Activated naive CD4-positive, alpha-beta T cell treated with anti-CD3 and anti-CD28 coated beads, Interleukin-2, amount 50 U/mL, for 72 hours (primary cell): ENCODE data around the gene LIN7B. TPM values are rescaled to one million over a fixed set of nuclear protein-coding genes. Genes with fewer than 3 reads are reported as not detected.
"Not testable (repeated sequence)": the region's sequence is repeated elsewhere in the genome, so short reads cannot be mapped to it uniquely, and the experiment has no call there.

ENCODE experiments used
- ATAC-seq, 2 donors: fragments of 150-1000 bp; cut with Tn5 transposase; 2 replicates each; pipeline ENCODE4 v1.10.0; 2021; ENCODE audit warnings: mild to moderate bottlenecking in 2 of 2, moderate library complexity in 2 of 2
- DNase-seq, 2 donors: peaks; one replicate each; pipeline ENCODE4 v3.0.0; 2021 to 2022; ENCODE audit warnings: low spot score in 2 of 2
- H3K27ac Mint-ChIP-seq, 2 donors: one replicate each; pipeline ENCODE4 v1.8.0; 2022; ENCODE audit warnings: mild to moderate bottlenecking in 2 of 2, mixed read lengths in 2 of 2
- H3K36me3 Mint-ChIP-seq, 2 donors: one replicate each; pipeline ENCODE4 v1.8.0; 2022; ENCODE audit warnings: mixed read lengths in 2 of 2
- H3K9me3 Mint-ChIP-seq, 2 donors: one replicate each; pipeline ENCODE4 v1.8.0; 2022; ENCODE audit warnings: mixed read lengths in 2 of 2
- total RNA-seq, 2 donors: library from RNA; stranded (reverse); gene quantifications; one replicate each; pipeline ENCODE4 v1.2.3, GENCODE V29; 2022

Gene LIN7B
- total RNA-seq, 2 donors from 2014 or later, result 1.9 to 12.4 TPM

GRCh38 chr19:49127225-49127624 is 13.1 kb downstream of the LIN7B start:
- not testable (repeated sequence) for DNase-seq, H3K27ac Mint-ChIP-seq, H3K36me3 Mint-ChIP-seq, H3K9me3 Mint-ChIP-seq, ATAC-seq

GRCh38 chr19:49127674-49128544 is 13.7 kb downstream of the LIN7B start:
- Mint-ChIP-seq H3K36me3 (peaks cover 0 to 7% of the 10 kb centered on the region in 2 donors), H3K27ac (peak overlapping the region; percentile 35 to 92), H3K9me3 (peaks cover 0 to 7% of the 10 kb centered on the region in 2 donors)
- DNase-seq, result peak; percentile 95 to 97
- ATAC-seq, result peak; percentile 94 to 96

GRCh38 chr19:49128545-49129237 is 14.5 kb downstream of the LIN7B start:
- H3K27ac Mint-ChIP-seq, result peak overlapping the region in 1 of 2 donors; percentile 35
- H3K9me3 Mint-ChIP-seq, result peaks cover 0 to 7% of the 10 kb centered on the region in 2 donors
- peaks cover 0 to 7% of the 10 kb centered on the region in 2 donors for H3K36me3 Mint-ChIP-seq
- DNase-seq (no peak), ATAC-seq (no peak)

GRCh38 chr19:49129238-49129583 is 15.0 kb downstream of the LIN7B start:
- DNase-seq (no peak), ATAC-seq (no peak)
- H3K9me3 Mint-ChIP-seq, result peaks cover 0 to 7% of the 10 kb centered on the region in 2 donors
- H3K36me3 Mint-ChIP-seq, result peaks cover 0 to 7% of the 10 kb centered on the region in 2 donors
- H3K27ac Mint-ChIP-seq, result no peak overlapping the region

- DNase-seq, result no peak
- H3K9me3 Mint-ChIP-seq, result peaks cover 0 to 7% of the 10 kb centered on the region in 2 donors
- peaks cover 0 to 16% of the 10 kb centered on the region in 2 donors for H3K36me3 Mint-ChIP-seq
- H3K27ac Mint-ChIP-seq, result no peak overlapping the region
- ATAC-seq, result no peak
Measured at GRCh38 chr19:49130325-49130724, 16.2 kb downstream of the LIN7B start.

GRCh38 chr19:49132974-49133609 is 18.9 kb downstream of the LIN7B start:
- Mint-ChIP-seq H3K27ac (no peak overlapping the region), H3K36me3 (peaks cover 0 to 12% of the 10 kb centered on the region in 2 donors), H3K9me3 (peaks cover 0 to 7% of the 10 kb centered on the region in 2 donors)
- DNase-seq (no peak), ATAC-seq (peak; percentile 3 to 53)

- Mint-ChIP-seq H3K9me3 (peaks cover 0 to 3% of the 10 kb centered on the region in 2 donors), H3K27ac (no peak overlapping the region), H3K36me3 (peaks cover 0 to 9% of the 10 kb centered on the region in 2 donors)
- ATAC-seq (peak; percentile 56 to 78), DNase-seq (peak in 1 of 2 donors; percentile 71)
Measured at GRCh38 chr19:49133621-49134454, 19.7 kb downstream of the LIN7B start.

- no peak overlapping the region for H3K27ac Mint-ChIP-seq
- ATAC-seq, result no peak
- no peaks in the 10 kb centered on the region for H3K9me3 Mint-ChIP-seq
- no peak for DNase-seq
- peaks cover 0 to 9% of the 10 kb centered on the region in 2 donors for H3K36me3 Mint-ChIP-seq
Measured at GRCh38 chr19:49135686-49136085, 21.5 kb downstream of the LIN7B start.

GRCh38 chr19:49136771-49137171 is 22.6 kb downstream of the LIN7B start:
- Mint-ChIP-seq H3K9me3 (no peaks in the 10 kb centered on the region), H3K36me3 (peaks cover 0 to 9% of the 10 kb centered on the region in 2 donors), H3K27ac (no peak overlapping the region)
- DNase-seq (no peak), ATAC-seq (no peak)

GRCh38 chr19:49140951-49141350 is 26.8 kb downstream of the LIN7B start:
- Mint-ChIP-seq H3K9me3 (no peaks in the 10 kb centered on the region), H3K27ac (no peak overlapping the region), H3K36me3 (no peaks in the 10 kb centered on the region)
- no peak for DNase-seq
- ATAC-seq, result no peak

- H3K36me3 Mint-ChIP-seq, result no peaks in the 10 kb centered on the region
- H3K9me3 Mint-ChIP-seq, result no peaks in the 10 kb centered on the region
Measured at GRCh38 chr19:49141352-49141751, 27.2 kb downstream of the LIN7B start.

GRCh38 chr19:49142866-49143335 is 28.7 kb downstream of the LIN7B start:
- Mint-ChIP-seq H3K27ac (no peak overlapping the region), H3K9me3 (no peaks in the 10 kb centered on the region), H3K36me3 (no peaks in the 10 kb centered on the region)
- DNase-seq, result peak in 1 of 2 donors; percentile 78
- peak; percentile 91 to 96 for ATAC-seq

More at GRCh38 chr19:49141352-49141751, 27.2 kb downstream of the LIN7B start:
- DNase-seq, result no peak
- no peak for ATAC-seq
- H3K27ac Mint-ChIP-seq, result no peak overlapping the region

- DNase-seq (peak; percentile 73 to 91), ATAC-seq (peak; percentile 50 to 74)
- no peaks in the 10 kb centered on the region for H3K9me3 Mint-ChIP-seq
- H3K36me3 Mint-ChIP-seq, result peaks cover 0 to 5% of the 10 kb centered on the region in 2 donors
- peak overlapping the region in 1 of 2 donors; percentile 2 for H3K27ac Mint-ChIP-seq
Measured at GRCh38 chr19:49145573-49146407, 31.6 kb downstream of the LIN7B start.

GRCh38 chr19:49146408-49146770 is 32.2 kb downstream of the LIN7B start:
- ATAC-seq, H3K36me3 Mint-ChIP-seq, DNase-seq, H3K9me3 Mint-ChIP-seq, H3K27ac Mint-ChIP-seq: not testable (repeated sequence)

GRCh38 chr19:49148044-49148682 is 34.0 kb downstream of the LIN7B start:
- Mint-ChIP-seq H3K36me3 (peaks cover 0 to 11% of the 10 kb centered on the region in 2 donors), H3K9me3 (peaks cover 0 to 5% of the 10 kb centered on the region in 2 donors), H3K27ac (no peak overlapping the region)
- ATAC-seq, result no peak
- no peak for DNase-seq
